NCI-H1694 (cell line): ENCODE data around the gene FOXP1.

Experiments
- DNase-seq: peaks from one replicate; lab custom pipeline; 2025; lab: John Stamatoyannopoulos, UW

Gene FOXP1

GRCh38 chr3:70905491-70905890 is 678.0 kb downstream of the FOXP1 start:
- DNase-seq = no peak
